NOMO-1 (cell line): ENCODE measurements around the gene SDS.

ENCODE experiments used
- DNase-seq, 2 experiments: peaks; one replicate each; lab custom pipeline; 2025; ENCODE audit not compliant: unreplicated experiment in 2 of 2; lab: John Stamatoyannopoulos, UW

The SDS gene

DNA sequence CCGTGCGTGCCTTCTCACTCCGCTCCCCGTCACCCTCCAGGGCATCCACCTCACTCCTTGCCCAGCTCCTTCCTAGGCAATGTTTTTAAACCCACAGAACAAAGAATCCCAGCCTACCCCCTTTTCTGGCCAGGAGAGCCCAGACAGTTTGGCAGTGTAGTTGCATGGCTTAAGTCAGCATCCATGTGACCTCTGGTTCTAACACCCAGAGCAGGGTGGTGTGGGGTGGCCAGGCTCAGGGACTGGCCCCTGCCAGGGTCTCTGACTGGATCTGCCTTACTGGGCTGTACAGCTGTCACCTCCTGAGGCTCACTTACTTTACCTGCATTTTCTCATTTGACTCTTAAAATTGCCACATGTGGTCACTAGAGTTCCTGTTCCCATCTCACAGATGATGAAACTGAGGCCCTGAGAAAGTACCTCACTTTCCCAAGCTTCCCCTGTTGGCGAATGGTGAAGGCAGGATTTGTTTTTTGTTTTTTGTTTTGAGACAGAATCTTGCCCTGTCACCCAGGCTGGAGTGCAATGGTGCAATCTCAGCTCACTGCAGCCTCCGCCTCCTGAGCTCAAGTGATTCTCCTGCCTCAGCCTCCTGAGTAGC is 18.3 kb downstream of the SDS start:
- no peak for DNase-seq

DNA sequence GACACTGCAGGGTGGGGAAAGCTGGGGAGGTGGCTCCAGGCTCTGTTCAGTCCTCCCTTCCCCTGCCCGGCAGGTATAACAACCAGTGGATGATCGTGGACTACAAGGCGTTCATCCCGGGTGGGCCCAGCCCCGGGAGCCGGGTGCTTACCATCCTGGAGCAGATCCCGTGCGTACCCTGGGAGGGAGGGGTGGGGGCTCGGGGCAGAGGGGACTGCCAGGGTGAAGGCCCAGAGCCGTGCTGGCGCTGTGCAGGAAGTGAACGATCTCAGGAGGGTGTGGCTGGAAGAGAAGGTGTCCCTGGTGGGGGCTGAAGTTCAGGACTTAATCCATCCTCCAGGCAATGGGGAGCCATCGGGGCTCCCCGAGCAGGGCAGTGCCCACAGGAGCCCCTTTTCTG is 18.9 kb downstream of the SDS start:
- DNase-seq = no peak

DNA sequence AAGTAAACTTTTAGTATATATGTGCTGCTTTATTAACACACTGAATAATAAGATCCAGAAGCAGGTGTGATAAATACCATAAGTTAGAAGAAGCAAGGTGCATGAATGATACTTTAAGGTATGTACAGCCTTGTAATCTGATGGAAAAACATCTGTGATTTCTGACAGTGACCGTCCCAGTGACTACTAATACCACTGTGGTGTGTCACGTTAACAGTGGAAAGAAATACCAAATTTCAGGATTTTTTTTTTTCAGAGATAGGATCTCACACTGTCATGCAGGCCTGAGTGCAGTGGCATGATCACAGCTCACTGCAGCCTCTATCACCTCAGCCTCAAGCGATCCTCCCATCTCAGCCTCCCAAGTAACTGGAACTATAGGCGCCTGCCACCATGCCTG is 21.5 kb downstream of the SDS start:
- DNase-seq = no peak

DNA sequence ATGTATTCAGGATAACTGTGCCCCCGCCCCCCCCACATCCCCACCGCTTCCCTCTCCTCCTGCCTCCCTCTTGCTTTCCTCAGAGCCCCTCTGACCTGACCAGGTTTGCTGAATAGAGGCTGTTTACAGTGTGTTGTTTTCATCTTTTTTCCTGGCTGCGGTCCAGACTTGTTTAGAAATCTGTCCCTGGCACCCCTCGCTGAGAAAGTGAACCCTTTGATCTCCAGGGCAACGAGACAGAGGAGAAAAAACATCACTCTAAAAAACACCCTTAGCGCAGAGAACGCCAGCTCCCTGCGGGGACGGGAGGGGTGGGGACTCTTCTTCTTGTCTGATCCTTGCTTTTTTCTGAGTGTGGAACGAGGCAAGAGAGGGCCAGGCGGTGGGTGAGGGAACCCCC is 22.5 kb downstream of the SDS start:
- no peak for DNase-seq

DNA sequence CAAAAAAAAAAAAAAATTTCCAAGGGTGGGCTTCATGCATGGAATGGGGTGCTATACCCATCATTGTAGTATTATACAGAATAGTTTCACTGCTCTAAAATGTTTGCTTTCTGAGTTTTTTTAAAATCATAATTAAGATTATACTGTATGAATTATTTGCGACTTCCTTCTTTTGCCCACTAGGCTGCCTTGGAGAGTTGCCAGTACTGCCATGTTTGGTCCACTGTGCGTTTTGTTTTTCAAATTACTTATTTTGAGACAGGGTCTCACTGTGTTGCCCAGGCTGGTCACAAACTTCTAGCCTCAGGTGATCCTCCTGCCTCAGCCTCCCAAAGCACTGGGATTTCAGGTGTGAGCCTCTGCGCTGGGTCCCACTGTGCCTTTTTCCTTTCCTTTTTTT is 25.4 kb downstream of the SDS start:
- DNase-seq = no peak

DNA sequence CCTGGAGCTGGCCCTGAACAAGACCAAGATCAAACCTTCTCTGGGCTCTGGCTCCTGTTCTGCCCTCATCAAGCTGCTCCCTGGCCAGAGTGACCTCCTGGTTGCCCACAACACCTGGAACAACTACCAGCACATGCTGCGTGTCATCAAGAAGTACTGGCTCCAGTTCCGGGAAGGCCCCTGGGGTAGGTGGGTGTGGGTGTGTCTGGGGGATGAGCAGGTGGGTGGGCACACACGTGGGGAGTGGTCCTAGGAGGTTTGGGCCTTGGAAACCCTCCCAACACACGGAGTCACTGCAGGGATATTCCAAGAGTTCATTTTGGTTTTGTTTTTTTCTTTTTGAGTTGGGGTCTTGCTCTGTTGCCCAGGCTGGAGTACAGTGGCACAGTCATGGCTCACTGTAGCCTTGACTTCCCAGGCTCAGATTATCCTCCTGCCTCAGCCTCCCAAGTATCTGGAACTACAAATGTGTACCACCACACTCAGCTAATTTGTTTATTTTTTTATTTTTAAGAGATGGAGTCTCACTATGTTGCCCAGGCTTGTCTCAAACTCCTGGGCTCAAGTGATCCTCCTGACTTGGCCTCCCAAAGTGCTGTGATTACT is 28.8 kb downstream of the SDS start:
- DNase-seq = no peak

DNA sequence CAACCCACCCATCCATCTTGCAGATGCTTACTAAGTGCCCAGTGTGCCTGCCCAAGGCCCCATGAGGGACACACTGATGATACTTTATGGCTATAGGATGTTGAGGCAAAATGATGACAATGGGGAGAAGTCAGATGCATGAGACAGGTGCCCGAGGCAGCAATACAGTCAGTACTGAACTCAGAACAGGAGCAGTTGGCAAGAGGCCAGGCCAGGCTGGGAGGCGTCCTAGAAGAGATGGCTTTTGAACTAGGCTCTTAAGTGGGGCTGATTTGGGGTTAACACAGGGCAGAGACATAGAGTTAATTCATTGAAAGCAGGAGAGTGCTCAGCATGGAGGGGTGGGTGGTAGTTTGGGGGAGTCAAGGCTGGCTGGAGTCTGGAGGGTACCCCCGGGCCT is 29.7 kb downstream of the SDS start:
- no peak for DNase-seq

DNA sequence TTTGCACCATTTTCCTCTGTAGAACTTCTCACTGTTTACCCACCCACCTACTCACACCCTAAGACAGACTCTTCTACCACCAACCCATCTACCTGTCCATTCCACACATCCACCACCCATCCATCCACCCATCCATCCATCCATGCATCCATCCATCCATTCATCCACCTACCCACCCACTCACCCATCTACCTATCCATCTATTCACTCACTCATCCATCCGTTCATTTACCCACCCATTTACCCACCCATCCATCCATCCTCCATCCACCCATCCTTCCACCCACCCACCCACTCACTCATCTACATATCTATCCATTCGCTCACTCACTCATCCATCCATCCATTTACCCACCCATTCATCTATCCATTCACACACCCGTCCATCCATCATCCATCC is 30.2 kb downstream of the SDS start:
- no peak for DNase-seq

DNA sequence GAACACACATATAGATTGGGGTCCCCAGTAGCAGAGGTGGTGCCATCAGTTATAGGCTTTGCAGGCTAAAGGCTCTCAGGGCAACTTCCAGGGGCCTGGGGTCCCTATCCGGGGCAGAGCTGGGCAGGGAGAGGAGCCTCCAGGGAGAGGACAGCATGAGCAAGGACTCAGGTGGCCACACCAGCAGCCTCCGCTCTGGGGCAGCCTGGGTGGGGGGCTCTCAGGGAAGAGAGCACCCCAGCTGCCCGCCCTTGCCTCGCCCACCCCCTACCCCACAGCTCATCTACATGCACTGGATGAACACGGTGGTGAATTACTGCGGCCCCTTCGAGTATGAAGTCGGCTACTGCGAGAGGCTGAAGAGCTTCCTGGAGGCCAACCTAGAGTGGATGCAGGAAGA is 31.3 kb downstream of the SDS start:
- DNase-seq = no peak

DNA sequence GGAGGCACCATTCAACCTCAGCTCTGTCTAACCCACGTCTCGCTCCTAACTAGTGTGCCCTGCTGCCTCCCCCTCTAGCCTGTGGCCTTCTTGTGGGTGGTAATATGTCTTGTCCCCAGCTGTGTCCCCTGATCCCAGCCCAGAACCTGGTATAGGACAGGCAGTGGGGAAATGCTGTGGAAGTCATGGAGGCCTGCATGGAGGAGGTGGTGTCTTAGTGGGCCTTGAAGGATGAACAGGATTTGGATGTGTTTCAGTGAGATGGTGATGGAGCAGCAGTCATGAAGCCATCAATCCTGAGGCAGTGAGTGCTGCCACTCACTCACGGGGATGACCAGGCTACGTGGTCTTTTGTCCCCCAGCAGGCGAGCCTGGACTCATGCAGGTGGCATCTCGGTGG is 31.9 kb downstream of the SDS start:
- no peak for DNase-seq

DNA sequence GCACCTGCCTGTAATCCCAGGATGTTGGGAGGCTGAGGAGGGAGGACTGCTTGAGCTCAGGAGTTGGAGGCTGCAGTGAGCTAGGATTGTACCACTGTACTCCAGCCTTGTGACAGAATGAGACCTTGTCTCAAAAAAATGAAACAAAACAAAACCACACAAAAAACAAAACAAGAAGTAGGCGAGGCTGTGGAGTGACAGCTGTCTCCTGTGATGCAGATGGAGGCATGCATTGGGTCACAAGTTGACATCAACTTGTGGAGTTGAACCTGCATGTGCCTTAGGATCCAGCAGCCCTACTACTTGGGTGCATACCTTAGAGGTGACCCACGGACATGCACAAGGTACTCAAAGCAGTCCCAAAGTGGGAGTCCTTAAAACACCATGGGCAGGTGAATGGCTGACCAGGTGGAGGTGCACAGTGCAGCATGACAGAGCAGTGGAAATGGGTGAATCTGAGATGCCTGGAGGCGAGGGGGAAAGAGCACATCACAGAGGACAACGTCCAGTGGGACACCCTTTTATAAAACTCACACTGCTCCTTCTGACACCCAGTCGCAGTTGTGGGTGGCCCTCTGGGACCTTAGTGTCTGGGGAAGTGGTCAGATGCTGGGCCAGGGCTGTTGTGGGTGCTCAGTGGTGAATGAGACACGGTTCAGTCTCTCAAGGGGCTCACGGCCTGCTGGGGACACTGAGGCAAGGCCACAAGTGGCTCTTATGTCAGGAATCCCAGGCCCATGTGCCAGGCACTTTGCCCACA is 32.6 kb downstream of the SDS start:
- no peak for DNase-seq

DNA sequence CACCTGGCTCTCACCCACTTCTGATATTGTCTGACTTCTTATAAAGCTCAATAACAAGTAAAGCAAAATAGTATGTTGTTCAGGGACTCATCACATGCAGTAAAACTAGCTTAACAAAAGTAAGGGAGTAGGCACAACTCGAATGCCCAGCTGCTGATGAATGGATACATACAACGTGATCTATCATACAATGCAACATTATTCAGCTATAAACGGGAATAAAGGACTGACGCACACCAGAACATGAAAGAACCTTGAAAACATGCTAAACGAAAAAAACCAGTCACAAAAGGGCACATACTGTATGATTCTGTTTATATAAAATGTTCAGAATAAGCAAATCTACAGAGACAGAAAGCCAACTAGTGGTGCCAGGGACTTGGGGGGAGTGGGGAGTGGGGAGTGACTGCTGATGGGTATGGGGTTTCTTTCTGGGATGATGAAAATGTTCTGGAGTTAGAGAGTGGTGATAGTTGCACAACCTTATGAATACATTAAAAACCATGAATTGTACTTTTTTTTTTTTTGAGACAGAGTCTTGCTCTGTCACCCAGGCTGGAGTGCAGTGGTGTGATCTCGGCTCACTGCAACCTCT is 34.2 kb downstream of the SDS start:
- DNase-seq = no peak

DNA sequence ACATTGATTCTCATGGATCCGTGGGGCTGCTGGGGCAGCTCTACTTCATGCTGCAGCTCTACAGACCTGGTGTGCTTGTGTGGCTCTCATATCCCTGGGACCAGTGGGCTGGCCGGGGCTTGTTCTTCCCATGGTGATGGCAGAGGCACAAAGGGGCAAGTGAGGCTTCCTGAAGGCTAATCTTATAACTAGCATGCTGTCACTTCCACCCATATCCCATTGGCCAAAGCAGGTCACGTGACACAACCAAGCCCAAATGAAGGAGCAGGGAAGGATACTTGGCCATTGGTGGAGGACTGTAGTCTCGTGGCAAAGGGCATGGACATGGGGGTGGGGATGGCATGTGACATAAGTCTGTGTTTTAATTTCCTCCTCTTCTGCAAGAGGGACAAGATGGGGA is 35.4 kb downstream of the SDS start:
- no peak for DNase-seq

DNA sequence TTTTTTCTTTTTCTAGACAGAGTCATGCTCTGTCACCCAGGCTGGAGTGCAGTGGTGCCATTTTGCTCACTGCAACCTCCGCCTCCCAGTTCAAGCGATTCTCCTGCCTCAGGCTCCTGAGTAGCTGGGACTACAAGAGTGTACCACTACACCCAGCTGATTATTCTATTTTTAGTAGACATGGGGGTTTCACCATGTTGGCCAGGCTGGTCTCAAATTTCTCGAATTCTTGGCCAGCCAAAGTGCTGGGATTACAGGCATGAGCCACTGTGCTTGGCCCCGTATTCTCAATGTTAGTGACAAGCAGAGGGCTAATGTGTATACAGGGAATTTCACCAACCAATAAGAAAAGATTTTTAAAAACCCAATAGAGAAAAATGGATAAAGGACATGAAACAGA is 36.9 kb downstream of the SDS start:
- DNase-seq = no peak

DNA sequence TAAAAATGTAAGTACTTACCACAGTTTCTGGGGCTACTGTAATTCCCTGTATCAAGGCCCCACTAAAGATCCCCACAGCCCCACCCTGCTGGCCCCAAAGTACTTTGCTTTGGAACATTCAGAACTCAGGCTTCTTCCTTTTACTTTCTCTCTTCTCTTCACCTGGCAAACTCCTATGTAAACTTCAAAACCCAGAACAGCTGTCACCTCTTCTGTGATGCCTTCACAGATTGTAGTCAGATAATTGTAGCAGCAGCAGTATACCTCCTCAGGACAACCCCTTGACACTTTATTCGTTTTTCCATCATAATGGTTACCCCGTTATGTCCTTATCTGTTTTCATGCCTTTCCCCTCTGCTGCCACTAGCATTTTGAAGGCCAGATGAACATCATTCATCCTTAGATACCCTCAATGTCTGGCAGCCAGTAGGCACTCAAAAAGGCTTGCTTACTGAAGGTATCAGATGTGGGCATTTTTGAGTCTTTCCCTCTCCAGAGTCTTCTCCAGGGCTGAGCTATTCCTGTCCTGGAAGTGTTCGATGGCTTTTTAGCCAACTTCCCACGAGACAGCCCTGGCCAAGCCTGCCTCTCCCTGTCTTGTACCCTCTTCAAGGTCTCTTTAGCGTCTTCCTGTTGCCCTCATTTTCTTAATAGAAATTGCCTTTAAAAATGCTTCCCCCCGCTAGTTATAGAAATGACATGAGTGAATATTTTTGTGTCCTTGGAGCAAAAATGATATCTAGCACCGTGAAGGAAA is 37.9 kb downstream of the SDS start:
- DNase-seq = no peak

DNA sequence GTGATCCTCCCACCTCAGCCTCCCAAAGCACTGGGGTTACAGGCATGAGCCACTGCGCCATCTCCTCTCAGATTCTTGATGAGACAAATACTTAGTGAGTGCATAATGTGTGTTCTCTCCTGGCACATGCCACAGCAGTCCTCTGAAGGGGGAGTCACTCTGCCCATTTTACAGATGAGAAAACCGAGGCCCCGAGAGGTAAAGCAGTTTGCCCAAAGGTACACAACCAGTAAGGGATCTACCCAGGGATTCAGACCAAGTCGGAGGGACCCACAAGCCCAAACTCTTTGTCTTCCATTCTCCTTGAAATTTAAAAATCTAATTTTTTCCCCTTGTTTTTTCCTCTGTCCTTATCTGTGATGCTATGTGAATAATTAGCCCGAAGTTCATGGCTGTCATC is 39.0 kb downstream of the SDS start:
- no peak for DNase-seq

DNA sequence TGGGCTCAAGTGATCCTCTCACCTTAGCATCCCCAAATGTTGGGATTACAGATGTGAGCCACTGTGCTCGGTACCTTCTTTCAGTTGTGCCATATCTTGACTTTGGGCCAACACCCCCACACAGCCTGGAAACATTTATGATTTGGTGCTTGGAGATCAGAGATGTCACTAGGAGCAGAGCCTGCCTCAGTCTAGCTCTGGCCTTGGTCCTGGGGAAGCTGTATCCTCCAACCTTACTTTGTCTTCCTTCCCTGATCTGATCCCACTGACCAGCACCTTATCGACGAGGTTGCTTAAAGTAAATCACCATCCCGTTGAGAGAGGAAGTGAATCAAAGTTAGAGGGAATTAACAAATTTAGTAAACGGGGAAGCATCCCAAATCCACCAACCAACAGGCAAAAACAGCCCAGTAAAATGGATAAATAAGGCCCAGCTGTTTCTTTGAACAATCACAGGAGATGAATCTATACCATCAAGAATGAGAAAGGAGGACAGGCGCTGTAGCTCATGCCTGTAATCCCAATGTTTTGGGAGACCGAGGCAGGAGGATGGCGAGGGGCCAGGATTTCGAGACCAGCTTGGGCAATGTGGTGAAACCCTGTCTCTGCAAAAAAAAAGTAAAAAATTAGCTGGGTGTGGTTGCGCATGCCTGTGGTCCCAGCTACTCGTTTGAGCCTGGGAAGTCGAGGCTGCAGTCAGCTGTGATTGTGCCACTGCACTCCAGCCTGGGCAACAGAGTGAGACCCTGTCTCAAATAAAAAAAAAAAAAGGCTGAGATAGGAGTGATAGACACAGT is 41.9 kb downstream of the SDS start:
- DNase-seq = no peak

DNA sequence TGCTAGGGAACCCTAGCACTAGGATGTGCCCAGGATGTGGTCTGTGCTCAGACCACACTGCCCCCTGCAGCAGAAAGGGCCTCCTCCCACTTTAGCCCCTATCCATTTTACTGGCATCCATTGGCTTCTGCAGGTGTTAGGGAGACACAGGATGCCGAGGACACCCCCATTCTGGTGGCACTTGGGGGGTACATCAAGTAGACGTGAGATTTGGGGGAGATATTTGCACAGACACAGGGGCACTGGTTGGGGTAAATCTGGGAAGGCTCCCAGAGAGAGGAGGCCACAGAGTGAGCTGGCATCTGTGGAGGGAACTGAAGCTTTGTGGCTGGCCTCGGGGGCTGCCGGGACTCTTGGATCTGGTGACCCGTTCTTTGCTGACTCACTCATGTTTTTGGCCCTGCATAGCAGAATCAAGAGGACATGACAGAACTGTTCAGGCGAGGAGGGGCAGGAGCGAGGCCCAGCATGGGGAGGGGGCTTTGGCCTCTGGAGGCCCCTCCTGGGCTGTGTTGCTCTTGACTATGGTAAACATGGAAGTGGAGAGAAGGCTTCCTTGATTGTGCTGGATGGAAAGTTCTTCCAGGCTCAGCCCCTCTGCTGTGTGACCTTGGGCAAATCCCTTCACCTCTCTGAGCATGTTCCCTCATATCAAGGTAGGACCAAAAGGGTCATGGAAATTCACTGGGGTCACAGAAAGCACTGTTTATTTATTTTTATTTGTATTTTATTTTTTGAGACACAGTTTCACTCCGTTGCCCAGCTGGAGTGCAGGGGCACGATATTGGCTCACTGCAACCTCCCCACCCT is 43.5 kb downstream of the SDS start:
- DNase-seq = no peak

DNA sequence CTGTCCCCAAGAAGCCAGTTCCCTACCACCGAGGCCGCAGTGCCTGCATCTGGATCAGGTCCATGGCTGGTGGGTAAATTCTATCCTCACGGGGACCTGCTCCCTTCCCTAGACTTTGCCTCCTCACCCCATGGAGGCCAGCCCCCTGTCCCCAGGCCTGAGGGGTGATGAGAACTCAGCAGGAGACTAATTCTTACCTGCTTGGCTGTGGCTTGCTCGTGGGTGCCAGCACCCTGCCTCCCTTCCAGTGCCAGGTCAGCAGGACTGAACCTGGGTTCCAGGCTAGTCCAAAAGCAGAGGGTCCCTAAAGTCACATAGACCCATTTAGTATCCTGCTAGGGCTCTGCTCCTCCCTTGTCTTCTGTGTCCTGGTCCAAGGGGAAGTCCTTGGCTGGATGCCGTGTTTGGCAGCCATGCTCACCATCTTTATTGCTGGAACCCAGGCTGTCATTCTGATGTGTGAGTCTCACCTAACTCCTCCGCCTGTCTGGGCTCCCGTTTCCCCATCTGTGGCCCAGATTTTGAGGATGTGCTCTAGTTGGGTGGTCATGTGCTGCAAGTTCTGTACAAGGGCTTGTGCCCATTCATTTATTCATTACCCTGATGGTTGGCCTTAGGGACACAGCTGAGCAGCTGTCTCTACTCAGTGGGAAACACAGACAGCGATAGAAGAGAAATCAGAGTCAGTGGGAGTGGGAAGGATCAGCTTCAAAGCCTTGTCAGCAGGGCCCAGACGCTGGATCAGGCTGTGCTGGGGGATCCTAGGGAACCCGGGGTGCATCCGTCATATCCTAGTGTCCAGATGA is 44.4 kb downstream of the SDS start:
- no peak for DNase-seq
